Stomach (tissue), 9 donors: ENCODE measurements around the gene DOCK3. TPM values are rescaled to one million over a fixed set of nuclear protein-coding genes. Genes with fewer than 3 reads are reported as not detected.
"Not testable (repeated sequence)": the region's sequence is repeated elsewhere in the genome, so short reads cannot be mapped to it uniquely, and the experiment has no call there.

Source experiments
- DNase-seq, 2 donors: peaks; one replicate each; pipeline versions ENCODE4 v3.0.0 to v3.0.0-alpha.2; 2013 to 2019
- H3K27ac ChIP-seq, 5 donors: fragments of 200-600 bp in 4 of 5; sonication (generic) in 4 of 5; one replicate each; pipeline ENCODE4 v1.5.1; 2013 to 2019; ENCODE audit warnings: mild to moderate bottlenecking in 1 of 5, moderate library complexity in 1 of 5
- H3K27me3 ChIP-seq, 3 donors: fragments of 200-600 bp; sonication (generic); one replicate each; pipeline ENCODE4 v1.5.1; 2017 to 2019; ENCODE audit warnings: mixed run types in 1 of 3
- H3K36me3 ChIP-seq, 4 donors: fragments of 200-600 bp; sonication (generic); 1 replicate in 3 of 4; 2 replicates in 1 of 4; pipeline ENCODE4 v1.5.1; 2016 to 2019
- H3K4me1 ChIP-seq, 4 donors: fragments of 200-600 bp; sonication (generic); one replicate each; pipeline ENCODE4 v1.5.1; 2016 to 2019
- H3K4me3 ChIP-seq, 4 donors: fragments of 200-600 bp; sonication (generic) in 3 of 4; one replicate each; pipeline ENCODE4 v1.5.1; 2016 to 2019; ENCODE audit warnings: mild to moderate bottlenecking in 1 of 4
- H3K9me3 ChIP-seq, 4 donors: fragments of 200-600 bp; sonication (generic); one replicate each; pipeline ENCODE4 v1.5.1; 2016 to 2019
- EP300 ChIP-seq: sonication (generic); formaldehyde crosslinking; IDR thresholded peaks from one replicate; pipeline ENCODE4 v1.6.1; 2017; ENCODE audit warnings: antibody characterized with exemption
- POLR2A ChIP-seq, 4 donors: fragments of 450-650 bp; IDR thresholded peaks; one replicate each; pipeline ENCODE4 v1.6.1; 2016; ENCODE audit warnings: antibody characterized with exemption in 4 of 4, control low read depth in 2 of 4, mild to moderate bottlenecking in 1 of 4, moderate library complexity in 1 of 4
- POLR2AphosphoS5 ChIP-seq, 3 donors: sonication (generic); formaldehyde crosslinking; IDR thresholded peaks; one replicate each; pipeline ENCODE4 v1.6.1; 2016; ENCODE audit warnings: antibody characterized with exemption in 3 of 3
- WGBS, 5 donors: extraction: QIAGEN DNeasy Blood & Tissue Kit in 3 of 5; methylation state at CpG; one replicate each; pipeline versions ENCODE4 v1.1.5 to v1.1.7; 2013 to 2018; 5-methylcytosine and 5-hydroxymethylcytosine counted together
- intact Hi-C: fragments of 100-400 bp; cut with DNase I; formaldehyde crosslinking; loops from one replicate; pipeline ENCODE4 v1.15.1; 2023; ENCODE audit warnings: low total_unique reads
- polyA plus RNA-seq, 3 donors: library from polyadenylated mRNA; stranded (reverse); fragments of 200-250 nt; gene quantifications; one replicate each; pipeline ENCODE4 v1.2.3, GENCODE V29; 2013
- total RNA-seq, 5 donors: library from RNA; depleted of rRNA; stranded (reverse); fragments of >200 nt; gene quantifications; one replicate each; pipeline versions ENCODE4 v1.1.0 to v1.2.3, GENCODE V29; 2014 to 2016
- TF ChIP-seq, protein P1 (sequence below), 7 experiments: fragments of 450-650 bp in 4 of 7; fragments of 200-600 bp in 3 of 7; sonication (generic) in 3 of 7; IDR thresholded peaks; one replicate each; pipeline ENCODE4 v1.5.1; 2016 to 2019; ENCODE audit warnings: antibody characterized with exemption in 7 of 7, control low read depth in 2 of 7, mild to moderate bottlenecking in 1 of 7
- donor health status: healthy with polysubstance abuse.
- donor health status: Bipolar disorder and iron deficiency.
- donor health status: healthy.

The DOCK3 gene
- total and polyA plus RNA-seq, 8 donors = 0.06 to 2.3 (median 1.0) TPM; not detected in 2

GRCh38 chr3:50759015-50759414, 84.3 kb downstream of the DOCK3 start:
- Histone ChIP-seq H3K4me1 (no peaks in the 10 kb centered on the region), H3K27ac (no peak overlapping the region), H3K4me3 (no peak overlapping the region), H3K9me3 (peaks cover 0 to 18% (median 8%) of the 10 kb centered on the region in 4 donors), H3K27me3 (no peaks in the 10 kb centered on the region), H3K36me3 (no peaks in the 10 kb centered on the region)
- TF ChIP-seq POLR2AphosphoS5 (IDR thresholded peaks at IDR 0.05) (no peak), POLR2A (IDR thresholded peaks at IDR 0.05) (no peak)
- TF ChIP-seq, protein P1, sequence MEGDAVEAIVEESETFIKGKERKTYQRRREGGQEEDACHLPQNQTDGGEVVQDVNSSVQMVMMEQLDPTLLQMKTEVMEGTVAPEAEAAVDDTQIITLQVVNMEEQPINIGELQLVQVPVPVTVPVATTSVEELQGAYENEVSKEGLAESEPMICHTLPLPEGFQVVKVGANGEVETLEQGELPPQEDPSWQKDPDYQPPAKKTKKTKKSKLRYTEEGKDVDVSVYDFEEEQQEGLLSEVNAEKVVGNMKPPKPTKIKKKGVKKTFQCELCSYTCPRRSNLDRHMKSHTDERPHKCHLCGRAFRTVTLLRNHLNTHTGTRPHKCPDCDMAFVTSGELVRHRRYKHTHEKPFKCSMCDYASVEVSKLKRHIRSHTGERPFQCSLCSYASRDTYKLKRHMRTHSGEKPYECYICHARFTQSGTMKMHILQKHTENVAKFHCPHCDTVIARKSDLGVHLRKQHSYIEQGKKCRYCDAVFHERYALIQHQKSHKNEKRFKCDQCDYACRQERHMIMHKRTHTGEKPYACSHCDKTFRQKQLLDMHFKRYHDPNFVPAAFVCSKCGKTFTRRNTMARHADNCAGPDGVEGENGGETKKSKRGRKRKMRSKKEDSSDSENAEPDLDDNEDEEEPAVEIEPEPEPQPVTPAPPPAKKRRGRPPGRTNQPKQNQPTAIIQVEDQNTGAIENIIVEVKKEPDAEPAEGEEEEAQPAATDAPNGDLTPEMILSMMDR (IDR thresholded peaks at IDR 0.05) = no peak
- intact Hi-C loops = no loop called here
- no peak for DNase-seq
- WGBS, 5 donors = 88 to 94% (median 92%) methylated on average over 5 of the region's 5 CpGs

DNA sequence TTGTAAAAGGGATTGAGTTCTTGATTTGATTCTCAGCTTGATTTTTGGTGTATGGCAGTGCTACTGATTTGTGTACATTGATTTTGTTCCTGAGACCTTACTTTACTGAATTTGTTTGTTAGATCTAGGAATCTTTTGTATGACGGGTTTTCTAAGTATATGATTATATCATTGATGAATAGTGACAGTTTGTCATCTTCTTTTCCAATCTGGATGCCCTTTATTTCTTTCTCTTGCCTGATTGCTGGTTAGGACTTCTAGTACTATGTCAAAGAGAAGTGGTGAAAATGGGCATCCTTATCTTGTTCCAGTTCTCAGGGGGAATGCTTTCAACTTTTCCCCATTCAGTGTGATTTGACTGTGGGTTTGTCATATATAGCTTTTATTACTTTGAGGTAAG, 103.0 kb downstream of the DOCK3 start:
- H3K36me3 ChIP-seq = no peaks in the 10 kb centered on the region
- TF ChIP-seq EP300 (no peak), POLR2AphosphoS5 (IDR thresholded peaks at IDR 0.05) (no peak), POLR2A (IDR thresholded peaks at IDR 0.05) (no peak)
- TF ChIP-seq, protein P1 (IDR thresholded peaks at IDR 0.05) = no peak
- H3K4me3 ChIP-seq = no peak overlapping the region
- WGBS, 5 donors = 63 to 84% (median 80%) methylated on average over 1 of the region's 1 CpG
- H3K27ac ChIP-seq = no peak overlapping the region
- no peak for DNase-seq
- intact Hi-C loops = no loop called here
- H3K27me3 ChIP-seq = no peaks in the 10 kb centered on the region
- H3K4me1 ChIP-seq = no peaks in the 10 kb centered on the region
- H3K9me3 ChIP-seq = no peaks in the 10 kb centered on the region

GRCh38 chr3:50781766-50782165, 107.0 kb downstream of the DOCK3 start:
- H3K27ac ChIP-seq, H3K36me3 ChIP-seq, H3K4me3 ChIP-seq, H3K4me1 ChIP-seq, DNase-seq, H3K27me3 ChIP-seq, intact Hi-C loops: not testable (repeated sequence)
- peaks cover 0 to 24% (median 7%) of the 10 kb centered on the region in 4 donors for H3K9me3 ChIP-seq
- WGBS, 5 donors = 89 to 97% (median 94%) methylated on average over 3 of the region's 3 CpGs

DNA sequence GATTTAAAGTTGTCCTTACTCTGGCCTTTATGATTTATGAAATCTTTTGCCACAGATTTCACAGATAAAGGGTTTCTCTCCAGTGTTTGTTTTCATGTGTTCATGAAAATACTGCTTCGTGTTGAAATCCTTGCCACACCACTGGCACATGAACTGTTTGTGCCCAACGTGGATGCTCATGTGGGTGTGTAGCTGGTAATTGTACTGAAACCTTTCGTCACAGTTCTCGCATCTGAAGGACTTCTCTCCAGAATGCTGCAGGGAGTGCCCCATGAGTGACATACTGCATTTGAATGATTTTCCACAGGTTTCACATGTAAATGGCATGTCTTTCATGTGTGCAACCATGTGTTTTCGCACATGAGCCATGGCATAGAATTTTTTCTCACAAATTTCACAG, 111.9 kb downstream of the DOCK3 start:
- TF ChIP-seq POLR2AphosphoS5 (IDR thresholded peaks at IDR 0.05) = no peak
- TF ChIP-seq, protein P1 (IDR thresholded peaks at IDR 0.05) = no peak
- TF ChIP-seq EP300 = no peak
- TF ChIP-seq POLR2A (IDR thresholded peaks at IDR 0.05) = no peak
- DNase-seq = no peak
- H3K36me3 ChIP-seq = no peaks in the 10 kb centered on the region
- intact Hi-C loops = no loop called here
- H3K9me3 ChIP-seq = peaks cover 0 to 24% (median 7%) of the 10 kb centered on the region in 4 donors
- no peaks in the 10 kb centered on the region for H3K4me1 ChIP-seq
- no peak overlapping the region for H3K4me3 ChIP-seq
- no peak overlapping the region for H3K27ac ChIP-seq
- H3K27me3 ChIP-seq = no peaks in the 10 kb centered on the region
- 75 to 91% (median 82%) methylated on average over 5 of the region's 5 CpGs for WGBS, 5 donors

- WGBS, 5 donors = 48 to 74% (median 72%) methylated on average over 2 to 3 of the region's 3 CpGs
- H3K27ac ChIP-seq, H3K4me3 ChIP-seq, H3K36me3 ChIP-seq, H3K4me1 ChIP-seq, H3K27me3 ChIP-seq, intact Hi-C loops, DNase-seq, H3K9me3 ChIP-seq: not testable (repeated sequence)
These were observed 116.2 kb downstream of the DOCK3 start for GRCh38 chr3:50790894-50791293.
